Measurements from ENCODE around the gene BCKDK. TPM values are rescaled to one million over a fixed set of nuclear protein-coding genes. Genes with fewer than 3 reads are reported as not detected.
"Not testable (repeated sequence)": the region's sequence is repeated elsewhere in the genome, so short reads cannot be mapped to it uniquely, and the experiment has no call there.

BCKDK gene
- total RNA-seq, 1 donor: 30.0 TPM

DNA sequence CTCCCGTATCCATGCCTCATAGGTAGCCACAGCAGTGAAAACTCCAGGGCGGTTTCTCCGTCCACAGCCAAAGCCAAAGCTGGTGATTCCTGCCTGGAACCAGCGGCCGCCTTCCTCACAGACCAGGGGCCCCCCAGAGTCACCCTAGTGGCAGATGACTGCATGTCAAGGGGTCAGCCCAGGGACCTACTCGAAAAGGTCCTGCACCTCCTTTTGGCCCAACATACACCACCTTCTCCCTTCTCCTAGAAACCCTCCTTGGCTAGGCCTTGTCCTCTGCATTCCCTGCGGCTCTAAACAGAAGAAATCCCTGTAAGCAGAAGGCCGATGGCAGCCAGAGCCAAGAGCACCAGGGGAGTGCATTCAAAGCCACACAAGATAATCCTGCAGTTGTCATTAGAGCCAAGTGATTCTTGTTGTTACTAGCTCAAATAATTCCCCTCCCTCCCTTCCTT lies 35.5 kb downstream of the BCKDK start:
- Histone ChIP-seq H3K4me3 (ENCODE audit: insufficient read depth, low read length) (no peak overlapping the region), H3K9me3 (ENCODE audit: low read depth, low read length) (no peaks in the 10 kb centered on the region), H3K4me1 (ENCODE audit: insufficient read depth, low read length) (peaks cover 15% of the 10 kb centered on the region), H3K27me3 (ENCODE audit: insufficient read depth, low read length) (peaks cover 25% of the 10 kb centered on the region), H3K36me3 (ENCODE audit: insufficient read depth, low read length) (no peaks in the 10 kb centered on the region), H3K27ac (ENCODE audit: low read depth, low read length) (no peak overlapping the region), H3K79me2 (ENCODE audit: insufficient read depth, low read length) (no peaks in the 10 kb centered on the region), H4K20me1 (ENCODE audit: insufficient read depth, low read length) (no peaks in the 10 kb centered on the region), H3K4me2 (ENCODE audit: insufficient read depth, low read length) (no peak overlapping the region), H2AFZ (ENCODE audit: low read length) (no peak overlapping the region)
- no peak for TF ChIP-seq CTCF (IDR thresholded peaks at IDR 0.05; ENCODE audit: extremely low read depth, low read depth, low read length)
- DNase-seq (ENCODE audit: insufficient read length, low spot score, missing footprints): peak; percentile 58

GRCh38 chr16:31144418-31144817 lies 36.2 kb downstream of the BCKDK start:
- DNase-seq (ENCODE audit: insufficient read length, low spot score, missing footprints): peak; percentile 4
- not testable (repeated sequence) for H4K20me1 ChIP-seq (ENCODE audit: insufficient read depth, low read length); H3K36me3 ChIP-seq (ENCODE audit: insufficient read depth, low read length); H3K79me2 ChIP-seq (ENCODE audit: insufficient read depth, low read length); H3K4me3 ChIP-seq (ENCODE audit: insufficient read depth, low read length); H3K4me2 ChIP-seq (ENCODE audit: insufficient read depth, low read length); H2AFZ ChIP-seq (ENCODE audit: low read length); H3K27ac ChIP-seq (ENCODE audit: low read depth, low read length); H3K9me3 ChIP-seq (ENCODE audit: low read depth, low read length)
- Histone ChIP-seq H3K27me3 (ENCODE audit: insufficient read depth, low read length) (peaks cover 30% of the 10 kb centered on the region), H3K4me1 (ENCODE audit: insufficient read depth, low read length) (peaks cover 12% of the 10 kb centered on the region)

DNA sequence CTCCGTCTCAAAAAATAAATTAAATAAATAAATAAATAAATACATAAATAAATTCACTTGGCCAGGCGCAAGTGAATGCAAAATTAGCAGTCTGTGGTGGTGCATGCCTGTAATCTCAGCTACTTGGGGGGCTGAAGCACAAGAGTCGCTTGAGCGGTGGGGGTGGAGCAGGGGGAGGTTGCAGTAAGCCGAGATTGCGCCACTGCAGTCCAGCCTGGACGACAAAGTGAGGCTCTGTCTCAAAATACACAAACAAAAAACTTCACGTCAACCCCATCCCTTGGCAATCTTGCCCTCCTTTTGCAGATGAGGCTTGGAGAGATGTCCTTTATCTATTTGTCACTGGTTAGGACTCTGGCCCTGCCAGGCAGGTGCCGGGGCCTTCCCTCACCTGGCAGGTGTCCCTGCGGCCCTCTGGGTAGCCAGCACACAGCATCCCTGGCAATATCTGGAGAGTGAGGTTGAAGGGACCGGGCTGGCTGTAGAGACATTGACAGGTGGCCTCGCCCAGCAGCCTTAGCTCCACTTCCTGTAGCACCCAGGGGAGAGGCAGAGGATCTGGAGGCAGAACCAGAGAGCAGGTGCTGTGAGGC lies 37.3 kb downstream of the BCKDK start:
- TF ChIP-seq CTCF (IDR thresholded peaks at IDR 0.05; ENCODE audit: extremely low read depth, low read depth, low read length): no peak

GRCh38 chr16:31147574-31147973 lies 39.4 kb downstream of the BCKDK start:
- Histone ChIP-seq H3K4me2 (ENCODE audit: insufficient read depth, low read length) (no peak overlapping the region), H3K4me3 (ENCODE audit: insufficient read depth, low read length) (no peak overlapping the region), H3K27ac (ENCODE audit: low read depth, low read length) (no peak overlapping the region), H3K9me3 (ENCODE audit: low read depth, low read length) (no peaks in the 10 kb centered on the region), H2AFZ (ENCODE audit: low read length) (no peak overlapping the region), H3K79me2 (ENCODE audit: insufficient read depth, low read length) (no peaks in the 10 kb centered on the region), H3K36me3 (ENCODE audit: insufficient read depth, low read length) (no peaks in the 10 kb centered on the region), H3K4me1 (ENCODE audit: insufficient read depth, low read length) (peaks cover 4% of the 10 kb centered on the region), H4K20me1 (ENCODE audit: insufficient read depth, low read length) (no peaks in the 10 kb centered on the region), H3K27me3 (ENCODE audit: insufficient read depth, low read length) (peaks cover 30% of the 10 kb centered on the region)
- DNase-seq (ENCODE audit: insufficient read length, low spot score, missing footprints): peak; percentile 42
- no peak for TF ChIP-seq CTCF (IDR thresholded peaks at IDR 0.05; ENCODE audit: extremely low read depth, low read depth, low read length)

More for the DNA sequence above, 37.3 kb downstream of the BCKDK start:
- Histone ChIP-seq H3K4me2 (ENCODE audit: insufficient read depth, low read length) (no peak overlapping the region), H3K36me3 (ENCODE audit: insufficient read depth, low read length) (no peaks in the 10 kb centered on the region), H3K4me1 (ENCODE audit: insufficient read depth, low read length) (peaks cover 12% of the 10 kb centered on the region), H3K4me3 (ENCODE audit: insufficient read depth, low read length) (no peak overlapping the region), H4K20me1 (ENCODE audit: insufficient read depth, low read length) (no peaks in the 10 kb centered on the region), H3K27ac (ENCODE audit: low read depth, low read length) (no peak overlapping the region), H3K27me3 (ENCODE audit: insufficient read depth, low read length) (peaks cover 30% of the 10 kb centered on the region), H2AFZ (ENCODE audit: low read length) (no peak overlapping the region), H3K9me3 (ENCODE audit: low read depth, low read length) (no peaks in the 10 kb centered on the region), H3K79me2 (ENCODE audit: insufficient read depth, low read length) (no peaks in the 10 kb centered on the region)
- DNase-seq (ENCODE audit: insufficient read length, low spot score, missing footprints): peak; percentile 68
